ENCODE measurements around the gene TJP1. TPM values are rescaled to one million over a fixed set of nuclear protein-coding genes. Genes with fewer than 3 reads are reported as not detected.

The TJP1 gene
- 167 and 172 TPM in 2 replicates for total RNA-seq
- long read RNA-seq, transcript TJP1-203 (4 exons, 1,032 nt): major isoform, 8 of 73 reads
- long read RNA-seq, partial matches to known transcripts: 51 of 73 reads
- long read RNA-seq, other reads (novel, unspliced or antisense): 14 of 73 reads

GRCh38 chr15:29822100-29822683 lies at the start of gene TJP1:
Gene TJP1, minus strand, starts transcription at chr15:29822468. Its CDS starts 440 bp downstream, at chr15:29822028.
- peaks cover 13% of the 10 kb centered on the region for H3K36me3 Mint-ChIP-seq (ENCODE audit: insufficient read depth)
- H3K4me3 Mint-ChIP-seq (ENCODE audit: low read depth): peak within 1 kb of the TSS; percentile 85
- H3K27ac Mint-ChIP-seq: peak within 1 kb of the TSS; percentile 98
- peak; percentile 75 for DNase-seq (ENCODE audit: low spot score, unreplicated experiment)
- TF ChIP-seq, protein P1, sequence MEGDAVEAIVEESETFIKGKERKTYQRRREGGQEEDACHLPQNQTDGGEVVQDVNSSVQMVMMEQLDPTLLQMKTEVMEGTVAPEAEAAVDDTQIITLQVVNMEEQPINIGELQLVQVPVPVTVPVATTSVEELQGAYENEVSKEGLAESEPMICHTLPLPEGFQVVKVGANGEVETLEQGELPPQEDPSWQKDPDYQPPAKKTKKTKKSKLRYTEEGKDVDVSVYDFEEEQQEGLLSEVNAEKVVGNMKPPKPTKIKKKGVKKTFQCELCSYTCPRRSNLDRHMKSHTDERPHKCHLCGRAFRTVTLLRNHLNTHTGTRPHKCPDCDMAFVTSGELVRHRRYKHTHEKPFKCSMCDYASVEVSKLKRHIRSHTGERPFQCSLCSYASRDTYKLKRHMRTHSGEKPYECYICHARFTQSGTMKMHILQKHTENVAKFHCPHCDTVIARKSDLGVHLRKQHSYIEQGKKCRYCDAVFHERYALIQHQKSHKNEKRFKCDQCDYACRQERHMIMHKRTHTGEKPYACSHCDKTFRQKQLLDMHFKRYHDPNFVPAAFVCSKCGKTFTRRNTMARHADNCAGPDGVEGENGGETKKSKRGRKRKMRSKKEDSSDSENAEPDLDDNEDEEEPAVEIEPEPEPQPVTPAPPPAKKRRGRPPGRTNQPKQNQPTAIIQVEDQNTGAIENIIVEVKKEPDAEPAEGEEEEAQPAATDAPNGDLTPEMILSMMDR (IDR thresholded peaks at IDR 0.05; ENCODE audit: unreplicated experiment): no peak
- H3K27me3 Mint-ChIP-seq: no peaks in the 10 kb centered on the region
- peaks cover under 1% of the 10 kb centered on the region for H3K9me3 Mint-ChIP-seq (ENCODE audit: low read depth)
- H3K4me1 Mint-ChIP-seq (ENCODE audit: low read depth): peaks cover 26% of the 10 kb centered on the region

- Mint-ChIP-seq H3K4me1 (ENCODE audit: low read depth) (peaks cover 43% of the 10 kb centered on the region), H3K27me3 (no peaks in the 10 kb centered on the region), H3K36me3 (ENCODE audit: insufficient read depth) (no peaks in the 10 kb centered on the region), H3K27ac (peak overlapping the region; percentile 72), H3K9me3 (ENCODE audit: low read depth) (no peaks in the 10 kb centered on the region), H3K4me3 (ENCODE audit: low read depth) (no peak overlapping the region)
- TF ChIP-seq, protein P1 (IDR thresholded peaks at IDR 0.05; ENCODE audit: unreplicated experiment): no peak
- no peak for DNase-seq (ENCODE audit: low spot score, unreplicated experiment)
Observed at GRCh38 chr15:29871401-29871800, 49.1 kb upstream of the TJP1 start.

- peak overlapping the region; percentile 94 for H3K27ac Mint-ChIP-seq
- peaks cover 46% of the 10 kb centered on the region for H3K4me1 Mint-ChIP-seq (ENCODE audit: low read depth)
- H3K4me3 Mint-ChIP-seq (ENCODE audit: low read depth): peak overlapping the region; percentile 14
- no peaks in the 10 kb centered on the region for H3K9me3 Mint-ChIP-seq (ENCODE audit: low read depth)
- peaks cover 4% of the 10 kb centered on the region for H3K27me3 Mint-ChIP-seq
- no peaks in the 10 kb centered on the region for H3K36me3 Mint-ChIP-seq (ENCODE audit: insufficient read depth)
- DNase-seq (ENCODE audit: low spot score, unreplicated experiment): peak; percentile 15
- TF ChIP-seq, protein P1 (IDR thresholded peaks at IDR 0.05; ENCODE audit: unreplicated experiment): no peak
Observed at GRCh38 chr15:29870495-29871151, 48.4 kb upstream of the TJP1 start.

- H3K36me3 Mint-ChIP-seq (ENCODE audit: insufficient read depth): no peaks in the 10 kb centered on the region
- TF ChIP-seq, protein P1 (IDR thresholded peaks at IDR 0.05; ENCODE audit: unreplicated experiment): no peak
- no peak overlapping the region for H3K27ac Mint-ChIP-seq
- peaks cover 6% of the 10 kb centered on the region for H3K27me3 Mint-ChIP-seq
- H3K4me3 Mint-ChIP-seq (ENCODE audit: low read depth): no peak overlapping the region
- H3K9me3 Mint-ChIP-seq (ENCODE audit: low read depth): no peaks in the 10 kb centered on the region
- H3K4me1 Mint-ChIP-seq (ENCODE audit: low read depth): peaks cover 46% of the 10 kb centered on the region
- DNase-seq (ENCODE audit: low spot score, unreplicated experiment): no peak
Observed at GRCh38 chr15:29867241-29868000, 45.2 kb upstream of the TJP1 start.

- H3K4me1 Mint-ChIP-seq (ENCODE audit: low read depth): peaks cover 39% of the 10 kb centered on the region
- TF ChIP-seq, protein P1 (IDR thresholded peaks at IDR 0.05; ENCODE audit: unreplicated experiment): no peak
- no peaks in the 10 kb centered on the region for H3K9me3 Mint-ChIP-seq (ENCODE audit: low read depth)
- H3K4me3 Mint-ChIP-seq (ENCODE audit: low read depth): no peak overlapping the region
- peaks cover 6% of the 10 kb centered on the region for H3K27me3 Mint-ChIP-seq
- no peak overlapping the region for H3K27ac Mint-ChIP-seq
- no peak for DNase-seq (ENCODE audit: low spot score, unreplicated experiment)
- H3K36me3 Mint-ChIP-seq (ENCODE audit: insufficient read depth): peaks cover 1% of the 10 kb centered on the region
Observed at GRCh38 chr15:29866337-29866736, 44.1 kb upstream of the TJP1 start.
